Esophagus muscularis mucosa (tissue), 4 donors: ENCODE data around the gene RIMS1. TPM values are rescaled to one million over a fixed set of nuclear protein-coding genes. Genes with fewer than 3 reads are reported as not detected.

Experiments
- DNase-seq: peaks from one replicate; pipeline ENCODE4 v3.0.0-alpha.2; 2017; ENCODE audit errors: extremely low spot score
- H3K27ac ChIP-seq, 4 donors: fragments of 200-600 bp; sonication (generic); replicated peaks in 1 of 4; 1 replicate in 3 of 4; 2 replicates in 1 of 4; pipeline ENCODE4 v1.5.1; 2016 to 2019; ENCODE audit warnings: mild to moderate bottlenecking in 1 of 4
- H3K27me3 ChIP-seq, 4 donors: fragments of 200-600 bp; sonication (generic); one replicate each; pipeline versions ENCODE4 v1.5.1 to v1.6.0; 2016 to 2019
- H3K36me3 ChIP-seq, 4 donors: fragments of 200-600 bp; sonication (generic); one replicate each; pipeline ENCODE4 v1.5.1; 2016 to 2019
- H3K4me1 ChIP-seq, 4 donors: fragments of 200-600 bp; sonication (generic); one replicate each; pipeline ENCODE4 v1.5.1; 2016 to 2019
- H3K4me3 ChIP-seq, 4 donors: fragments of 200-600 bp; sonication (generic); 1 replicate in 2 of 4; 2 replicates in 2 of 4; pipeline ENCODE4 v1.5.1; 2016 to 2019; ENCODE audit warnings: mild to moderate bottlenecking in 4 of 4, moderate library complexity in 1 of 4
- H3K9me3 ChIP-seq, 4 donors: fragments of 200-600 bp; sonication (generic); 1 replicate in 3 of 4; 2 replicates in 1 of 4; pipeline ENCODE4 v1.5.1; 2016 to 2019
- CTCF ChIP-seq, 3 experiments: fragments of 200-600 bp in 2 of 3; fragments of 450-650 bp in 1 of 3; sonication (generic) in 2 of 3; IDR thresholded peaks; one replicate each; pipeline ENCODE4 v1.5.1; 2017 to 2019; ENCODE audit warnings: antibody characterized with exemption in 3 of 3, mild to moderate bottlenecking in 2 of 3, moderate library complexity in 1 of 3
- EP300 ChIP-seq: sonication (generic); formaldehyde crosslinking; IDR thresholded peaks from one replicate; pipeline ENCODE4 v1.6.1; 2017; ENCODE audit warnings: antibody characterized with exemption
- POLR2A ChIP-seq: fragments of 450-650 bp; IDR thresholded peaks from one replicate; pipeline ENCODE4 v1.6.1; 2017; ENCODE audit warnings: antibody characterized with exemption, moderate library complexity, mild to moderate bottlenecking, low read depth
- POLR2AphosphoS5 ChIP-seq, 2 donors: sonication (generic); formaldehyde crosslinking; IDR thresholded peaks; one replicate each; pipeline ENCODE4 v1.6.1; 2017; ENCODE audit warnings: antibody characterized with exemption in 2 of 2
- WGBS: methylation state at CpG from one replicate; pipeline ENCODE4 v1.1.5; 2018; 5-methylcytosine and 5-hydroxymethylcytosine counted together
- intact Hi-C: fragments of 100-400 bp; cut with DNase I; formaldehyde crosslinking; loops from one replicate; pipeline ENCODE4 v1.15.1; 2023
- total RNA-seq, 4 donors: library from RNA; depleted of rRNA; stranded (reverse); fragments of >200 nt; gene quantifications; one replicate each; pipeline versions ENCODE4 v1.1.0 to v1.2.1, GENCODE V29; 2016

RIMS1 gene
- total RNA-seq, 4 donors from 2014 or later, result 35.4 to 88.6 (median 54.0) TPM

- no peak overlapping the region for H3K27ac ChIP-seq
- peaks cover 0 to 28% (median 0%) of the 10 kb centered on the region in 4 donors for H3K27me3 ChIP-seq
- H3K4me1 ChIP-seq, result no peaks in the 10 kb centered on the region
- H3K4me3 ChIP-seq, result no peak overlapping the region
- no peak for DNase-seq
- no peaks in the 10 kb centered on the region for H3K36me3 ChIP-seq
- no peaks in the 10 kb centered on the region for H3K9me3 ChIP-seq
- intact Hi-C loops, result no loop called here
- no peak for TF ChIP-seq CTCF (IDR thresholded peaks at IDR 0.05)
- no peak for TF ChIP-seq EP300
- TF ChIP-seq POLR2A, result no peak
- TF ChIP-seq POLR2AphosphoS5 (IDR thresholded peaks at IDR 0.05), result no peak
These were observed 195.5 kb downstream of the RIMS1 start for GRCh38 chr6:72081871-72082270.

GRCh38 chr6:72083976-72084375 is 197.6 kb downstream of the RIMS1 start:
- no peak for DNase-seq
- no peaks in the 10 kb centered on the region for H3K9me3 ChIP-seq
- H3K27me3 ChIP-seq, result peaks cover 0 to 15% (median 0%) of the 10 kb centered on the region in 4 donors
- H3K36me3 ChIP-seq, result no peaks in the 10 kb centered on the region
- intact Hi-C loops, result no loop called here
- H3K27ac ChIP-seq, result no peak overlapping the region
- no peaks in the 10 kb centered on the region for H3K4me1 ChIP-seq
- TF ChIP-seq CTCF (IDR thresholded peaks at IDR 0.05) (no peak), POLR2AphosphoS5 (IDR thresholded peaks at IDR 0.05) (no peak), EP300 (no peak), POLR2A (no peak)
- WGBS, result 78% methylated on average over 1 of the region's 1 CpG
- no peak overlapping the region for H3K4me3 ChIP-seq

- no peak for DNase-seq
- peaks cover 0 to 11% (median 0%) of the 10 kb centered on the region in 4 donors for H3K27me3 ChIP-seq
- no peaks in the 10 kb centered on the region for H3K36me3 ChIP-seq
- H3K4me3 ChIP-seq, result no peak overlapping the region
- TF ChIP-seq CTCF (IDR thresholded peaks at IDR 0.05) (peak; percentile 13 to 55 (median 50)), POLR2A (no peak)
- intact Hi-C loops, result loop anchor here (5.0 kb wide), 1 partner anchor 548 kb away; no protein-coding TSS in a partner anchor
- H3K9me3 ChIP-seq, result no peaks in the 10 kb centered on the region
- H3K27ac ChIP-seq, result no peak overlapping the region
- 2% methylated on average over 1 of the region's 1 CpG for WGBS
- no peaks in the 10 kb centered on the region for H3K4me1 ChIP-seq
These were observed 198.7 kb downstream of the RIMS1 start for GRCh38 chr6:72084992-72085569.

- Histone ChIP-seq H3K4me1 (no peaks in the 10 kb centered on the region), H3K9me3 (no peaks in the 10 kb centered on the region), H3K27ac (no peak overlapping the region), H3K36me3 (no peaks in the 10 kb centered on the region), H3K27me3 (no peaks in the 10 kb centered on the region), H3K4me3 (no peak overlapping the region)
- DNase-seq, result no peak
- TF ChIP-seq POLR2A (no peak), EP300 (no peak), CTCF (IDR thresholded peaks at IDR 0.05) (no peak), POLR2AphosphoS5 (IDR thresholded peaks at IDR 0.05) (no peak)
- intact Hi-C loops, result no loop called here
- 81% methylated on average over 1 of the region's 1 CpG for WGBS
These were observed 208.2 kb downstream of the RIMS1 start for GRCh38 chr6:72094506-72094905.

- H3K4me3 ChIP-seq, result no peak overlapping the region
- no peak for TF ChIP-seq POLR2A
- no peak for TF ChIP-seq POLR2AphosphoS5 (IDR thresholded peaks at IDR 0.05)
- TF ChIP-seq EP300, result no peak
- no peak for TF ChIP-seq CTCF (IDR thresholded peaks at IDR 0.05)
- H3K4me1 ChIP-seq, result no peaks in the 10 kb centered on the region
- H3K27me3 ChIP-seq, result no peaks in the 10 kb centered on the region
- H3K36me3 ChIP-seq, result no peaks in the 10 kb centered on the region
- no peak for DNase-seq
- no peak overlapping the region for H3K27ac ChIP-seq
- H3K9me3 ChIP-seq, result no peaks in the 10 kb centered on the region
- intact Hi-C loops, result no loop called here
These were observed 216.2 kb downstream of the RIMS1 start for GRCh38 chr6:72102561-72102960.
